ENCODE data around the gene TENM4.

DNA sequence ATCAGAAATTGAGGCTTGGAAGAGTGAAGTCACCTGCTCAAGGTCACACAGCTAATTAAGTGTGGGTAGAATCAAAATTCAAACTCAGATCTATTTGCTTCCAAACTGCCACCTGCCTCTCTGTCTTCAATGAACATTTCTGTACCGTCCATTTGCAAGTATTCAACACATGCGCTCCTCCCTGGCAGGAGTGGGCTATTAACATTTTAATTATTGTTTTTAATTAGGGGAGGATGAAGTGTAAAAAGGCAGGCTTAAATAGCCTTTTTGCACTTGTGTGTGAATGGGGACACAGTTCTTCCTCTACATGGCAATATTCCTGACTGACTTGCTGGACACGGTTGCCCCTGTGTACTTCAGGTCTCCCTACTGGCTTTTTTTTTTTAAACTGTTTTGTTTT is 751.7 kb downstream of the TENM4 start:
- TF ChIP-seq, protein P1, sequence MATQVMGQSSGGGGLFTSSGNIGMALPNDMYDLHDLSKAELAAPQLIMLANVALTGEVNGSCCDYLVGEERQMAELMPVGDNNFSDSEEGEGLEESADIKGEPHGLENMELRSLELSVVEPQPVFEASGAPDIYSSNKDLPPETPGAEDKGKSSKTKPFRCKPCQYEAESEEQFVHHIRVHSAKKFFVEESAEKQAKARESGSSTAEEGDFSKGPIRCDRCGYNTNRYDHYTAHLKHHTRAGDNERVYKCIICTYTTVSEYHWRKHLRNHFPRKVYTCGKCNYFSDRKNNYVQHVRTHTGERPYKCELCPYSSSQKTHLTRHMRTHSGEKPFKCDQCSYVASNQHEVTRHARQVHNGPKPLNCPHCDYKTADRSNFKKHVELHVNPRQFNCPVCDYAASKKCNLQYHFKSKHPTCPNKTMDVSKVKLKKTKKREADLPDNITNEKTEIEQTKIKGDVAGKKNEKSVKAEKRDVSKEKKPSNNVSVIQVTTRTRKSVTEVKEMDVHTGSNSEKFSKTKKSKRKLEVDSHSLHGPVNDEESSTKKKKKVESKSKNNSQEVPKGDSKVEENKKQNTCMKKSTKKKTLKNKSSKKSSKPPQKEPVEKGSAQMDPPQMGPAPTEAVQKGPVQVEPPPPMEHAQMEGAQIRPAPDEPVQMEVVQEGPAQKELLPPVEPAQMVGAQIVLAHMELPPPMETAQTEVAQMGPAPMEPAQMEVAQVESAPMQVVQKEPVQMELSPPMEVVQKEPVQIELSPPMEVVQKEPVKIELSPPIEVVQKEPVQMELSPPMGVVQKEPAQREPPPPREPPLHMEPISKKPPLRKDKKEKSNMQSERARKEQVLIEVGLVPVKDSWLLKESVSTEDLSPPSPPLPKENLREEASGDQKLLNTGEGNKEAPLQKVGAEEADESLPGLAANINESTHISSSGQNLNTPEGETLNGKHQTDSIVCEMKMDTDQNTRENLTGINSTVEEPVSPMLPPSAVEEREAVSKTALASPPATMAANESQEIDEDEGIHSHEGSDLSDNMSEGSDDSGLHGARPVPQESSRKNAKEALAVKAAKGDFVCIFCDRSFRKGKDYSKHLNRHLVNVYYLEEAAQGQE (IDR thresholded peaks at IDR 0.05; ENCODE audit: low read depth, low read length), result no peak
- TF ChIP-seq, protein P2, sequence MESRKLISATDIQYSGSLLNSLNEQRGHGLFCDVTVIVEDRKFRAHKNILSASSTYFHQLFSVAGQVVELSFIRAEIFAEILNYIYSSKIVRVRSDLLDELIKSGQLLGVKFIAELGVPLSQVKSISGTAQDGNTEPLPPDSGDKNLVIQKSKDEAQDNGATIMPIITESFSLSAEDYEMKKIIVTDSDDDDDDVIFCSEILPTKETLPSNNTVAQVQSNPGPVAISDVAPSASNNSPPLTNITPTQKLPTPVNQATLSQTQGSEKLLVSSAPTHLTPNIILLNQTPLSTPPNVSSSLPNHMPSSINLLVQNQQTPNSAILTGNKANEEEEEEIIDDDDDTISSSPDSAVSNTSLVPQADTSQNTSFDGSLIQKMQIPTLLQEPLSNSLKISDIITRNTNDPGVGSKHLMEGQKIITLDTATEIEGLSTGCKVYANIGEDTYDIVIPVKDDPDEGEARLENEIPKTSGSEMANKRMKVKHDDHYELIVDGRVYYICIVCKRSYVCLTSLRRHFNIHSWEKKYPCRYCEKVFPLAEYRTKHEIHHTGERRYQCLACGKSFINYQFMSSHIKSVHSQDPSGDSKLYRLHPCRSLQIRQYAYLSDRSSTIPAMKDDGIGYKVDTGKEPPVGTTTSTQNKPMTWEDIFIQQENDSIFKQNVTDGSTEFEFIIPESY (IDR thresholded peaks at IDR 0.05; ENCODE audit: borderline replicate concordance, low read depth), result no peak
- TF ChIP-seq, protein P3, sequence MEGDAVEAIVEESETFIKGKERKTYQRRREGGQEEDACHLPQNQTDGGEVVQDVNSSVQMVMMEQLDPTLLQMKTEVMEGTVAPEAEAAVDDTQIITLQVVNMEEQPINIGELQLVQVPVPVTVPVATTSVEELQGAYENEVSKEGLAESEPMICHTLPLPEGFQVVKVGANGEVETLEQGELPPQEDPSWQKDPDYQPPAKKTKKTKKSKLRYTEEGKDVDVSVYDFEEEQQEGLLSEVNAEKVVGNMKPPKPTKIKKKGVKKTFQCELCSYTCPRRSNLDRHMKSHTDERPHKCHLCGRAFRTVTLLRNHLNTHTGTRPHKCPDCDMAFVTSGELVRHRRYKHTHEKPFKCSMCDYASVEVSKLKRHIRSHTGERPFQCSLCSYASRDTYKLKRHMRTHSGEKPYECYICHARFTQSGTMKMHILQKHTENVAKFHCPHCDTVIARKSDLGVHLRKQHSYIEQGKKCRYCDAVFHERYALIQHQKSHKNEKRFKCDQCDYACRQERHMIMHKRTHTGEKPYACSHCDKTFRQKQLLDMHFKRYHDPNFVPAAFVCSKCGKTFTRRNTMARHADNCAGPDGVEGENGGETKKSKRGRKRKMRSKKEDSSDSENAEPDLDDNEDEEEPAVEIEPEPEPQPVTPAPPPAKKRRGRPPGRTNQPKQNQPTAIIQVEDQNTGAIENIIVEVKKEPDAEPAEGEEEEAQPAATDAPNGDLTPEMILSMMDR (IDR thresholded peaks at IDR 0.05), result no peak
- no peak for TF ChIP-seq YY1 (IDR thresholded peaks at IDR 0.05; ENCODE audit: low read depth)
- TF ChIP-seq TAF1 (IDR thresholded peaks at IDR 0.05; ENCODE audit: borderline replicate concordance, low read depth, low read length), result no peak
- TF ChIP-seq, protein P4, sequence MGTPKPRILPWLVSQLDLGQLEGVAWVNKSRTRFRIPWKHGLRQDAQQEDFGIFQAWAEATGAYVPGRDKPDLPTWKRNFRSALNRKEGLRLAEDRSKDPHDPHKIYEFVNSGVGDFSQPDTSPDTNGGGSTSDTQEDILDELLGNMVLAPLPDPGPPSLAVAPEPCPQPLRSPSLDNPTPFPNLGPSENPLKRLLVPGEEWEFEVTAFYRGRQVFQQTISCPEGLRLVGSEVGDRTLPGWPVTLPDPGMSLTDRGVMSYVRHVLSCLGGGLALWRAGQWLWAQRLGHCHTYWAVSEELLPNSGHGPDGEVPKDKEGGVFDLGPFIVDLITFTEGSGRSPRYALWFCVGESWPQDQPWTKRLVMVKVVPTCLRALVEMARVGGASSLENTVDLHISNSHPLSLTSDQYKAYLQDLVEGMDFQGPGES (IDR thresholded peaks at IDR 0.05; ENCODE audit: low read depth, low read length), result no peak
- TF ChIP-seq POLR2AphosphoS5 (IDR thresholded peaks at IDR 0.05; ENCODE audit: low read depth, low read length), result no peak

All from SK-N-SH (cell line).